ENCODE results near the gene ZFHX3.
A peak's percentile ranks its signal among the peaks of the same experiment; 100 is the strongest.

ZFHX3 gene

DNA sequence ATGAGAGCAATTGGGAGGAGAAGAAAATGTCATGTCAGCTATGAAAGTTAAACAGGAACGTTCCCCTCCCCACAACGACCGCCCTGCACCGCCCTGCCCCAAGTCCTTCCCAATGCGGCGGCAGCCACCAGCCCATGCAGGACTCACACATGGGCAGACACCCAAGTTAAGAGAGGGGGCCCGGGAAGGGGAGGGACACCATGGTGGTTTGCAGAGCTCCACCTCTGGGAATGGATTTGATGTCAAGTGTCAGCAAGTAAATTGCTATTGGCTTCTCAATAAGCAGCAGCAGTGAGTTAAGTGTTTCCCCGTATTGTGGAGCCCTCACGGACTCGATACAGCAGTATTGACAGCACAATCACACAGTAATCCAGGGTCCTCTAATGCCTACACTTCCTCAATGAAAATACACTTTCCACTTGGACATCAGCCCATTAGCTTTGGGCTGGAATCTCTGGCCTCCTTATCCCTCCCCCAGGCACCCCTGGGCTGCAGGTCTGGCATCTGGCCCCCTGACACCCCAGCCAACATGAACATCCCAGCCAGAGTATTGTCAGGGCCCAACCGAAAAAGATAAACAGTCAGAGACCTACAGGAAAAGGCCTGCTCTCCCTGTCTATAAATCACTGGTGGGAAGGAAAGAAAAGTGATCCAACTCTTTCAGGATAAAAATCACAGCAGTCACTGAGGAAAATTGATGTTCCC, 22.6 kb downstream of the ZFHX3 start:
- ChIA-PET CTCF (interaction anchor here (0.6 kb wide), 1 partner anchor 13 kb away, joined by 3 read pairs; no protein-coding TSS in a partner anchor), POLR2A (no interaction called here)
- TF ChIP-seq, protein P1, sequence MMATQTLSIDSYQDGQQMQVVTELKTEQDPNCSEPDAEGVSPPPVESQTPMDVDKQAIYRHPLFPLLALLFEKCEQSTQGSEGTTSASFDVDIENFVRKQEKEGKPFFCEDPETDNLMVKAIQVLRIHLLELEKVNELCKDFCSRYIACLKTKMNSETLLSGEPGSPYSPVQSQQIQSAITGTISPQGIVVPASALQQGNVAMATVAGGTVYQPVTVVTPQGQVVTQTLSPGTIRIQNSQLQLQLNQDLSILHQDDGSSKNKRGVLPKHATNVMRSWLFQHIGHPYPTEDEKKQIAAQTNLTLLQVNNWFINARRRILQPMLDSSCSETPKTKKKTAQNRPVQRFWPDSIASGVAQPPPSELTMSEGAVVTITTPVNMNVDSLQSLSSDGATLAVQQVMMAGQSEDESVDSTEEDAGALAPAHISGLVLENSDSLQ (IDR thresholded peaks at IDR 0.05), result 0 out of 2 replicates have a peak, but pooled peaks have one; percentile 8
- TF ChIP-seq CTBP1 (IDR thresholded peaks at IDR 0.05; ENCODE audit: borderline replicate concordance), result no peak
- no peak for DNase-seq (ENCODE audit: extremely low spot score)

DNA sequence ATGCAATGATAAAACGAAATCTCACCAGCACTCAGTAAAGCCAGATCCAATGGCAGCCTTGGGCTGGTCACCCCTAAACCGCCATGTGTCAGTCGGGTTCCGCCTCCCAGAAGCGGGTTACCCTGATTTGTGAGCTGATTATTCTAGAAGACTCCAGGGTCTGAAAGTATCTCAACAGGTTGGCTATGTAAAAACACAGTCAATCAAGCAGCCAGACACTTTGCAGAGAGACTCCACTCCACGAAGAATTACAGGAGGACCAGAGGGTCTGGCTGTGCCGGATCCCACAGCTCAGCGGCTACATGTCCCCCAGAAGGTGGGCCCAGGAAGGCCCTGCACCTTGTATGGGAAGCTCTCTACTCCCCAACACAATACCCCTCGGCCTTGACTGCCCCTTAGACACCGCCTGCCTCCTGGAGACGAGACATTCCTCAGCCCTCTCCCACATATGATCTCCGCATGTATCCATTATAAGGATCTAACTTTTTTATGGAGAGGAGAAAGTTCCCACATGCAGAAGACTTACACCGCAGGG, 23.3 kb downstream of the ZFHX3 start:
- POLR2A ChIA-PET, result no interaction called here
- CTCF ChIA-PET, result no interaction called here
- DNase-seq (ENCODE audit: extremely low spot score), result no peak
- no peak for TF ChIP-seq SP1 (IDR thresholded peaks at IDR 0.05)
- TF ChIP-seq BHLHE40 (IDR thresholded peaks at IDR 0.05; ENCODE audit: borderline replicate concordance), result no peak
- TF ChIP-seq FOXM1 (IDR thresholded peaks at IDR 0.05; ENCODE audit: borderline replicate concordance), result no peak
- no peak for TF ChIP-seq ELF4 (IDR thresholded peaks at IDR 0.05)
- TF ChIP-seq FOXK2 (IDR thresholded peaks at IDR 0.05), result no peak
- no peak for TF ChIP-seq SUZ12 (IDR thresholded peaks at IDR 0.05)
- TF ChIP-seq ZNF384 (IDR thresholded peaks at IDR 0.05), result no peak
- TF ChIP-seq ARNT (IDR thresholded peaks at IDR 0.05), result no peak
- no peak for TF ChIP-seq L3MBTL2 (conservative IDR thresholded peaks at IDR 0.05)
- TF ChIP-seq TARDBP (IDR thresholded peaks at IDR 0.05), result no peak
- no peak for TF ChIP-seq FOXA1 (IDR thresholded peaks at IDR 0.05)
- TF ChIP-seq, protein P1 (IDR thresholded peaks at IDR 0.05), result no peak

DNA sequence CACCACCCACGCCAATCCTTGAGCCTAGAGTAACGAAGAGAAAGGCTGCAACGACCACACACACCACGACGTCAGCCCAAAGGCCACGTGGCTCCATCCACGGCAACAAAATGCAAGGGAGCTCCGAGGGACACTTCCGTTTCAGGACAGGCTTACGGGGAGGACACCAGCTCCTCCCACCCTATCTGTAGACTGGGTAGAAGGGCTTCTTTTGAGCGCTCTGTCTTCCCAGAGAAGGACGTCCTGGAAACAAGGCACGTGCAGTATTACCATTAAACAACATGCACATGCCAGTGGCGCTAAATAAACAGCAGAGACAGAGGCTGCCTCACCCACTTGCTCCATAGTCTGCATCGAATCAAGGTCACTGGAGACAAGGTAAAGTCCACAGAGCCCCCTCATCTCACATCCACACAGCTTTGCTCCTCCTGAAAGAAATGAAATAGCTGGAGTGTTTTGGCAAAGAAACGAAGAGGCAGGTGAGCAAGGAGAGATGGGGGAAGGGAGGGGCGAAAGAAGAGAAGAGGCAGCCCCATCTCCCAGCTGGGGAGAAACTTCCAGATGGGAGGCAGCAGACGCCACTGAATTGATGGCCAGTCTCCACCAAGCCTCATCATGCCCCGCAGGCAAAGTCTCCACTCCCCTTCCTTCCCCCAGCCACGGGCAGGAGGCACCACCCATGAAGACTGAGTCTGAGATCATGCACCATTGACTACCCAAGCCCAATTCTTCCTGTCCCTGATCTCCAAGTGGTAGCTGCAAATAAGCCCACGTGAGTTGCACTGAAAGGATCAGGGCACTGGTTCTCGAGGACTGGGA, 24.0 kb downstream of the ZFHX3 start:
- no peak for DNase-seq (ENCODE audit: extremely low spot score)
- ChIA-PET CTCF (interaction anchor here (0.8 kb wide), 1 partner anchor 9 kb away, joined by 6 read pairs; no protein-coding TSS in a partner anchor), POLR2A (no interaction called here)
- TF ChIP-seq HDGF (IDR thresholded peaks at IDR 0.05; ENCODE audit: borderline replicate concordance) (no peak), SP1 (IDR thresholded peaks at IDR 0.05) (no peak), TARDBP (IDR thresholded peaks at IDR 0.05) (no peak), LEF1 (IDR thresholded peaks at IDR 0.05; ENCODE audit: borderline replicate concordance) (no peak), FOXK2 (IDR thresholded peaks at IDR 0.05) (no peak), FOXA1 (IDR thresholded peaks at IDR 0.05) (no peak), FOXM1 (IDR thresholded peaks at IDR 0.05; ENCODE audit: borderline replicate concordance) (no peak), NFRKB (IDR thresholded peaks at IDR 0.05) (no peak), CTBP1 (IDR thresholded peaks at IDR 0.05; ENCODE audit: borderline replicate concordance) (no peak), BHLHE40 (IDR thresholded peaks at IDR 0.05; ENCODE audit: borderline replicate concordance) (no peak), L3MBTL2 (conservative IDR thresholded peaks at IDR 0.05) (no peak), ZNF384 (IDR thresholded peaks at IDR 0.05) (no peak), SUZ12 (IDR thresholded peaks at IDR 0.05) (no peak), ELF4 (IDR thresholded peaks at IDR 0.05) (no peak)
- TF ChIP-seq, protein P1 (IDR thresholded peaks at IDR 0.05), result no peak

DNA sequence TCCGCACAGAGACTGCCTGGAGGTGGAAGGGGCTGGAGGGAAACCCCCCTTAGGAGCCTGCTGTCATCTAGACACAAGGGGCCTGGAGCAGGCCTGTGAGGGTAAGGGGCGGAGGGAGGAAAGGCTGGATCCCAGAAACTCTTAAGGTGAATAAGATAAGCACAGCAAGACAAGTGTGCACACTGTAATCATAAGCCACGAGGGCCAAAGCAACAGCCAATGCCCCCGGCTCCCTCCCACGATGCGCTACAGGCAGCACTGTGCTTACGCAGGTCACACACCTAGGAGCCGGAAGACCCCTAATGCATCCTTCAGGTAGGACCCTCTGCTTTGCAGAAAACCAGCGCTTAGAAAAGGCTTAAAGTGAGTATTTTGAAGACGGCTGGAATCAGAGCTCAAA, 24.6 kb downstream of the ZFHX3 start:
- CTCF ChIA-PET, result interaction anchor here (0.8 to 1.5 kb wide), 2 partner anchors 9 to 28 kb away, joined by 4 to 6 read pairs; no protein-coding TSS in a partner anchor
- no peak for DNase-seq (ENCODE audit: extremely low spot score)
- POLR2A ChIA-PET, result no interaction called here
- TF ChIP-seq, protein P1 (IDR thresholded peaks at IDR 0.05), result no peak
- TF ChIP-seq SP1 (IDR thresholded peaks at IDR 0.05) (no peak), CTBP1 (IDR thresholded peaks at IDR 0.05; ENCODE audit: borderline replicate concordance) (no peak)

DNA sequence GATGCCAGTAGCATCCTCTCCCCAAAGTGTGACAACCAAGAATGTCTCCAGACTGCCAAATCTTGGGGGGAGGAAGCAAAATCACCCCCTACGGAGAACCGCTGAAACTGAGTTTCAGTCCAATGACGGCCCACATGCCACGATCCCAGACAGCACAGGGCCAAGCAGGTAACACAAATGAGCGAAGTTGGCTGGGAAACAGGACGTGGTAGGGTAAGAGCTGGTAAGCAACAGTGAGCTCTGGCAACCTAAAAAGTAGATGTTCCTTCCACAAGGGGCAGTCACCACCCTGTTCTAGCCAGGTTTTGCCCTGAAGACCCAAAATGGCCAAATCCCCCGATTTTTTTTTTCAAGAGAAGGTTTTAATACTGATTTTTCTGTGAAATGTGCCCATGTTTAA, 25.4 kb downstream of the ZFHX3 start:
- CTCF ChIA-PET, result interaction anchor here (0.6 to 1.5 kb wide), 3 partner anchors 13 to 66 kb away, joined by 3 to 4 read pairs (median 3); no protein-coding TSS in a partner anchor
- no peak for TF ChIP-seq BHLHE40 (IDR thresholded peaks at IDR 0.05; ENCODE audit: borderline replicate concordance)
- TF ChIP-seq HDGF (IDR thresholded peaks at IDR 0.05; ENCODE audit: borderline replicate concordance), result no peak
- no peak for TF ChIP-seq FOXM1 (IDR thresholded peaks at IDR 0.05; ENCODE audit: borderline replicate concordance)
- TF ChIP-seq LEF1 (IDR thresholded peaks at IDR 0.05; ENCODE audit: borderline replicate concordance), result no peak
- no peak for TF ChIP-seq SUZ12 (IDR thresholded peaks at IDR 0.05)
- no peak for TF ChIP-seq ELF4 (IDR thresholded peaks at IDR 0.05)
- TF ChIP-seq L3MBTL2 (conservative IDR thresholded peaks at IDR 0.05), result no peak
- TF ChIP-seq TARDBP (IDR thresholded peaks at IDR 0.05), result no peak
- TF ChIP-seq NFRKB (IDR thresholded peaks at IDR 0.05), result no peak
- TF ChIP-seq FOXK2 (IDR thresholded peaks at IDR 0.05), result no peak
- TF ChIP-seq ZNF384 (IDR thresholded peaks at IDR 0.05), result no peak
- POLR2A ChIA-PET, result no interaction called here
- no peak for DNase-seq (ENCODE audit: extremely low spot score)
